Measurements from ENCODE around the gene CCDC175.

Gene CCDC175

DNA sequence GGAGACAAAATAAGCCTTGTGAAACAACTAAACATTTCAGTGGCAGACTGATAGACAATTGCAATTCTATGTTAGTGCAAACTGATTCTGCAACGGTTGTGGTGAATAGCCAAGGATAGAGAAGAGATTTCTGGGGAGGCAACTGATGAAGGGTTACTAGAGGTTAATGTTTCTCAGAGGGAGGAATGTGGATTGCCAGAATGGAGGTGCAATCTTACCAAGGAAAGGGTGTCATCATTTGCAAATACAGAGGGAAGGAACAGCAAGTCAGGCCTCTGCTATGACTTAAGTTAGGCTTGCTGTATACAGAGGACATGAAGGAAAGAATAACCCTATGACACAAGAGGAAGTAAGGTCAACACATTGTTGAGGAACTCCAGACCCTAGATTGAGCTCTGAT, 35.8 kb downstream of the CCDC175 start:
- no peak for DNase-seq (ENCODE audit: low spot score)

DNA sequence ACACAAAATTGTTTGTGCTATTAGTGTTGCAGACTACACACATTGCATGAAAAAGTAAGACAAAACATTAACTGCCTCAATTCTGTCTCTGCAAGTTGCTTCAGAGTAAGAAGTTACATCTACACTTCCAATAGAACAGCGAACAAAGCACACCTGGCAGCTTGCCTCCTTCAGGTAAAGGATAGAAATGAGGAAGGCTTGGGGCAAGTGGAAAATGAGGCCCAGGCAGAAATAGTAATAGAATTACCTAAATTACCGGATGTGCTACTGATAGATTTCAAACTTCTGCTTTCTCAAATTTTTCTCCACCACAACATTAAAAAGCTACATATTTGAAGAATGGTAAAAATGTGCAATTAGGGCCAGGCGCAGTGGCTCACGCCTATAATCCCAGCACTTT, 37.7 kb downstream of the CCDC175 start:
- no peak for DNase-seq (ENCODE audit: low spot score)

DNA sequence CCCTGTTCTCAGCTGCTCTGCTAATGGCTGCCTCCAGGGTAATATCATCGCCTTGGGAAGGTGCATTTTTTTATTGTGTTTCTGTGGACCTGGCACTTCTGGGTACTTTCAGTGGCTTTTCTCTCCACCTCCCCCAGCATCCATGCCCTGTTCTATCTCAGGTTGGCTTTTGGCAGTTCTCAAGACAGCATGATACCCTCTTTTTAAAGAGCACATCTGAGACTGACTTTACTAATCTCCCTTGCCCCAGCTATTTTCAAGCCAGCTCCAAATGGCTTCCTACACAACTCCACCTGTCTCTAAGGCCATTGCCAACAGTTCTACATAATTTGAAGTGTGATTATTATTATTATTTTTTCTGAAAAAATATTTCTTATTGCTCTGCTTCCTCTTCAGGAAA, 39.1 kb downstream of the CCDC175 start:
- no peak for DNase-seq (ENCODE audit: low spot score)

DNA sequence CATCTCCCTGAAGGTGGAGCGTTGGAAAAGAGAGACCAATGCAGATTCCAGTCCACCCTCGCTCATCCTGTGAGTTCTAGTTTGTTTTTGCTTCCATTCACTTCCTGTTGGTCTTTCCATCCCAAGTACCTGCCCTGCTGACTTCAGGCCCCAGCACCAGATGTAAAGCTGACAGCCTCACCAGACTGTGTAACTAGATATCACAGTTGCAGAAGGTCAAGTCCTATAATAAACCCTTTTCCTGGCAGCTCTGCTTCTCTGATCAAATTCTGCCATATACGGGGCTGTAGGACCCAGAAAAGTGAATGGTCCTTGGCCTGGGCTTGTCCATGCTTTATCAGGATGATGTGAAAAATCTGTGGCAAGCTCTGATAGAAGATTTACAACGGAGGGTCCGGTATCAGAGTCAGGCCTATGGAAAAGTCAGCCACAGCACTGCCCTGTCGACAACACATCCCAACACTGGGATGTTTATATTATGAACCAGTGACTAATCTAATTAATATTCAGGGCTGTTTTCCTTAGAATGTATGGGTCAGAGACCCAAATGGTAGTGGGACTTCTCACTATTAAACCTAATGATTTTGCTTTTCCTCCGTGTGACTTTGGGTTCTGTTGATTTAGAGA, 42.1 kb downstream of the CCDC175 start:
- no peak for DNase-seq (ENCODE audit: low spot score)

DNA sequence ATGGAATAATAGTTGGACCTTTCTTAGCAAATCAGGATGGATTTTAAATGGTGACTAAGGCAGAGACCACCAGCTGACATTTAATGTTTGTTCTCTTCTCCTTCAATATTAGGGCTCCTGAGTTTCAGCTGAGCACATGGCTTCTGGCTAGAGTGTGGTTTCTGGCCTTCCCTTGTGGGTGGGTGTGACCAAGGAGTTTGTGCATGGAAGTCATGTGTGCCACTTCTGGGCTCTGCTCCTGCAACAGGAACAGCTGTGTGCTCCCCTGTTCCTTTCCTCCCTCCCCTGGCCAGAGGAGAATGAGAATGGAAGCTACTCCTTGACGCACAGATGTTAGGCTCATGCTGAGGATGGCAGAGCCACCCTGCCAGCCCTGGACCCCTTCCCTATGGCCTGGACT, 44.2 kb downstream of the CCDC175 start:
- no peak for DNase-seq (ENCODE audit: low spot score)

DNA sequence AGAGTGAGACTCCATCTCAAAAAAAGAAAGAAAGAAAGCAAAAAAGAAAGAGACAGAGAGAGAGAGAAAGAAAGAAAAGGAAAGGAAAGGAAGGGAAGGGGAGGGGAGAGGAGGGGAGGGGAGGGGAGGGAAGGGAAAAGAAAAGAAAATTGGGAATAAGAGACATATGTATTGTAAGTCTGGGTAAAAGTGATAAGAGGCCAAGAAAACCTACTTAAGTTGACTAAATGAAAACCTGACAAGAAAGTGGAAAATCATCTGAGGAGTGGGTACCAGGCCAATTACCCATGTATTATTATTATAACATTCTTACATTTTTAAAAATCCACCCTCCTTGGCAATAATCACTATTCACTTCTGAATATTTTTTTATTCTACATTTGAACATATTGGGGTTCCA, 46.3 kb downstream of the CCDC175 start:
- no peak for DNase-seq (ENCODE audit: low spot score)

DNA sequence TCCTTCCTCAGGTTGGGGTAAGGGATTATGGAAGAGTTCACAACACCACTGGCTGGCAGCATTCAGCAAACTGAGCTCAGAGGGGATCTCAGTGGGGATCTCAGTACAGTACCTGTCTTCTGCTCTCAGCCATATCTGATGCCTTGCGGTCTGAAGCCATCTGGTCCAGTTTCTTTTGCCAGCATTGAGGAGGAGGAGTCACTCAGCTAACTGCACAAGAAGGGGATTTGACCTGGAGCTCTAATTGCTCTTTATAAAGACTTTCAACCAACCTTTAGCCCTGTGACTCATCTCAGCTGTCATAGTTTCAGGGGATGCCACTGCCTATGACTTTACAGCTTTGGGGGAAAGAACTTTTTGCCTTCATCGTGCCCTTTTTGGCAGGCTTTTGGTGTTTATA, 47.4 kb downstream of the CCDC175 start:
- no peak for DNase-seq (ENCODE audit: low spot score)

DNA sequence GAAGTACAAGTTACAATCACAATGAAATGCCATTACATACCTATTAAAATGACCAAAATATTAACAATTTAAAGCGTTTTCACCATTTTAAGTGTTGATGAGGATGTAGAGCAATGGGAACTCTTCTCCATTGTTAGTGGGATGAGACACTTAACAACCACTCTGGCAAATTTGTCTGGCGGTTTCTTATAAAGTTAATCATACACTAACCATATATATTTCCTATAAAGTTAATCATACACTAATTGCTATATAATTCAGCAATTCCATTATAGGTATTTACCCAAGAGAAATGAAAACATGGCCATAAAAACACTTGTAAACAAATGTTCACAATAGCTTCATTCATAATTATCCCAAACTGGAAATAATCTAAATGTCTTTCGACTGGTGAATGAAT, 56.4 kb downstream of the CCDC175 start:
- no peak for DNase-seq (ENCODE audit: low spot score)

DNA sequence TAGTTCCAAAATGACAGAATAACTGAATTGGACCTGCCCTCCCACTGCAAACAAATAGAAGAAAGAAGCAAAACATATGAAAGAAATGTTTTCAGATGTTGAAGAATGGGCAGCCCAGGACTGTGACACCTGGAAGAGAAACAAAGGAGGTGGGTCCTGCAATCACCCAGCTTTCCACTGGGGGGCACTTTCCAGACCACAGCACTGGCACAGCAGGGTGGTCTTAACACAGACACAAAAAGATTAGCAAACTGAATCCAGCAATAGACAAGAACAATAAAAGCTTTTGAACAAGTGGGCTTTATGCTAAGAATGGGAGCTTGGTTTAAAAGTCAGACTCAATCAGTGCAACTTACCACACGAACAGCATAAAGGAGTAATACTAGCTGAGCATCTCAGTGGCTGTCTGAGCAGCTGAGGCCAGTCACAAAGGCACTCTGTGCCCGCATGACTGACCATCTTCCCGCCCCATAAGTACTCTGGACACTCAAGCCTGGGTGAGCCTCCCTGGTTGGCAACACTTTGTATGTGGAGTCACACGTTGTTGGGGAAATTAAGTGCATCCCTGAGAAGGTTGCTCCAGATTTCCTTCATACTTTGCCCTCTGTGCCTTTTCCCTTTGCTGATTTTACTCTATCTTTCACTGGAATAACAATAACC, 64.6 kb downstream of the CCDC175 start:
- no peak for DNase-seq (ENCODE audit: low spot score)

DNA sequence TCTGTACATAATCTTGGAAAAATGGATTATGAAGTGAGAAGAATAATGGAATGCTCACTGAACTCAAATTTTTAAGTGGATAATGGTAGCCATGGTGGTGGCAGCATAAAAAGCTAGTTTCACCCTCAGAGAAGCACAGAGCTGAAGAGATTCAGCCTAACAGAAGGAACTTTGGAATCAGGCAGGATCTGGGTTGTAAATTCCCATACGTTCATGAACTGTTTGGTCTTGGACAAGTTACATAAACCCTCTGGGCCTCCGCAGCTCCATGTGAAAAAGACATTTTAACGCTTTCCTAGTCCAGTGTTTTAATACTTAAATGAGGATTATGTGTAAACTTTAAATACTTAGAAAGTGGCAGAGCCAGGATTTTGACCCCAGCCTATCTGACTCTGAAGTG, 65.6 kb downstream of the CCDC175 start:
- no peak for DNase-seq (ENCODE audit: low spot score)

DNA sequence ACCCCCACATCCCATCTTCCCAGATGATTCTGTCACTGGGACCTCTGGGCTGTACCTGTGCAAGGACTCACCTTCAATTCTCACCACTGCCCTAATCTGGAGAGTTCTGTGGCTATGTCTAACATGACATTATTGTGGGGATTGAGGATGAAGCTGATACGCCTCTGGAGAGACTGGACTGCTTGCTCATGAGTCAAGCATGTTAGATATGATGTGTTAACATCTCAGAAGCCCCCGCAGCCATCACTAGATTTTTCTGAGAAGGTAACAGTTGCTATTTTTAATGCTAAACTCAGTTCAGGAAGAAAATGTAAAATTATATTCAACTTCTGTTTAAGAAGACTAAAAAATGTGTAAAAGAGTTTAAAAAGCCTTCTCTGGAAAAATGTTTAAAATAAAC, 66.6 kb downstream of the CCDC175 start:
- no peak for DNase-seq (ENCODE audit: low spot score)

DNA sequence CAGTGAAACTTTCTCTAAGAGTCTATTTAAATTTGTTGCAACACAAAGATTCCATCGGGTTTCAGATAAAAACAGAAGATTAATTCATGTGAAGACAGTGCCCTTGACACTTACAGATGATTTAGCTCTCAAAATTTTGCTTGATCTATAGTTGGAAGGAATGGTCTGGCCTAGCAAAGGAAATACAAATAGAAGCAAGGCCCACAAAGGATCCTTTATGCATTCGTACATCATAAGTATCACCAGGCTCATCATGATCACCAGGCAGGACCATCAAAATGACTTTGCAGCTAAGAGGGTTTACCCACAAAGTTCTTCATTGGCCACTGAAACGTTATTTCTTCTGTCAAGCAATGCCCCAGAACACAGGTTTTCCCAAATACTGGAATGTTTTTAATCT, 67.5 kb downstream of the CCDC175 start:
- no peak for DNase-seq (ENCODE audit: low spot score)

DNA sequence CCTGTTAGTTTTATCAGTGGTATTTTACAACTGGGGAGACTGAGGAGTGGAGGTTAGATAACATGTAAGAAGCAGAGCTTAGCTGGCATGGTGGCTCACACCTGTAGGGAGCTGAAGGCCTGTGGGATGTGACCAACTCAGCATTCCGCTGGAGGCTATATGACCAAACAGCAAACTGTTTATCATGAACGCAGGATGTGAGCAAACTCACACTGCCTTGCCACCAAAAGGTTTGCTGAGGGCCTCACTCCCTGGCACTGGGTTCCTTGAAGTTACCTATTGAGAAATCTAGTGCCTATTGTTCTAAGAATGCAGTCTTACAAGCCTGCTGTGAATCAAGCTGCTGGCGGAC, 68.9 kb downstream of the CCDC175 start:
- DNase-seq (ENCODE audit: low spot score) = no peak

DNA sequence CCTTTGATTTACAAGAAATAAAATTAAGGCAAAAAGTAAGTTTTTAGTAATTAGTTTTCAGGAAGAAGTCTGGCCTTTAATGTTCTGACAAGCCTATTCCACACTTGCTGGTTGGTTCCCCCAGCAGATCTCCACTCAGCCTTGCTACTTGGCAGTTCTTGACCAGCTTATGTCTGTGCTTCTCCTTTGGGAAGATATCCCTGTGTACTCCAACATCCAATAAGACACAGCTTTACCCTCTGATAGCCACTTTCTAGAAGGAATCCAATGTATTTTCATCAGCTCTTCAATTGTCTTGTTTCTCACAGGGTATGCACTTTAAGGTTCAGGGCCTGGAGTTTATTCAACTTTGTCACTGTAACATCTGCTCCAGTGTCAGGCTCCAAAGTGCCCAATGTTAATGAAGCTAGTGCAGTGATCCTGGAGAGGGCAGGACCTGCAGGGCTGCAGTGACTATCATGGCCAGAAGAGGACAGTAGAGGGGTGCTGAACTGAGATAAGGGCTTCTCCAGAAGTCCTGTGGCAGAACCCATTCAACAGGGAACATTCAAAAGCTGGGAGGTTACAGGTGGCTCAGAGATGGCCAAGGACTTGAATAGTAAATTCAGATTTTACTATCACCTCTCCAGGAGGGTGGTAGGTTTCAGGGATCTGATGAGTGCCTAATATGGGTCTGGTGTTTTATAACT, 69.4 kb downstream of the CCDC175 start:
- DNase-seq (ENCODE audit: low spot score) = peak; percentile 18

DNA sequence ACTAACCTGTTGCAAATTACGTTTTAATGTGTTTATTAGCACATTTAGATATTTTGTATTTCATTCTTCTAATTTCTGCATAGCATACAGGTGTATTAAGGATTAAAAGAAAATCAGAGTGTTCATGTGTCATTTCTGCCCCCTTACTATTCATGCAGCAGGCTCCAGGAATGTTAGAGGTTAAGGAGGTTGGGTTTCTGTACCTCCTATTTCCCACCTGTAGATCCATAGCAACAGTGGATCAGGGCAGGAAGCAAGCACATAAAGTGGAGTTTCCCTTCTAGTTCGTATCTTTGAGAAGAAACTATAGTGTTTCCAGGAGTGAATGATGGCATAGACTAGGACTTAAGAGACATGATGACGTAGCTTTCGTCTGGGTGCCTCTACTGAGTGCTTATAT, 73.4 kb downstream of the CCDC175 start:
- no peak for DNase-seq (ENCODE audit: low spot score)

DNA sequence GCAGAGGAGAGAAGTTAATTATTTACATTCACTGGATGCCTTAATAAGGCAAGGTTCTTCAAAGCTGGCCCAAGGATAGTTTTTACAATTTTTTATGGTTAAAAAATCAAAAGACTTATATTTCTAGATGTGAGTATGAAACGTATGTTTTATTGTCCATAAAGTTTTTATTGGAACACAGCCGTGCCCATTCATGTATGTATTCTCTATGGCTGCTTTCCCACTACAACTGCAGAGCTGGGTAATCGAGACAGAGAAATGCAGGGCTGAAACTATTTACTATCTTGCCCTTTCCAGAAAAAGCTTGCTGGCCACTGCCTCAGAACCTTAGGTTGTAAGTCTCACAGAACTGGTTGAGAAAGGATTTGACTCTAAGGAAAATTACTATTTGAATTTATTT, 75.9 kb downstream of the CCDC175 start:
- DNase-seq (ENCODE audit: low spot score) = no peak

DNA sequence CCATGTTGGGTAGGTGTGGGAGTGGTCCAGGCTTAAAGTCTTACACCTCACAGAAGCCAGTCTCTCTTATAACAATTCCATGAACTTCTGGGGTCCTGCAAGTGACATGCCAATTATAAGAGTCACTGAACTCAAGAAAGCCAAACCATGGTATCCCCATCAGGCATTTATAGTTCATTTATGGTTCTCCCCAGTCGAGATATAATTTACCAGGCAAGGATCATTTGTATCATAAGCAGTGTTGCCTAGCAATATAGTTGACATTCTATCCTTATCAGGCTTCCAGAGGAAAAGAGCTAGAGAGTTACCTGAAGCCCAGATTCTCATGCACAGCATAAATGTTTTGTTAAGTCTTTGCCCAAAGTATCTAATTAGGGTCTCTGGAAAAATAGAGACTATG, 84.2 kb downstream of the CCDC175 start:
- DNase-seq (ENCODE audit: low spot score) = no peak

DNA sequence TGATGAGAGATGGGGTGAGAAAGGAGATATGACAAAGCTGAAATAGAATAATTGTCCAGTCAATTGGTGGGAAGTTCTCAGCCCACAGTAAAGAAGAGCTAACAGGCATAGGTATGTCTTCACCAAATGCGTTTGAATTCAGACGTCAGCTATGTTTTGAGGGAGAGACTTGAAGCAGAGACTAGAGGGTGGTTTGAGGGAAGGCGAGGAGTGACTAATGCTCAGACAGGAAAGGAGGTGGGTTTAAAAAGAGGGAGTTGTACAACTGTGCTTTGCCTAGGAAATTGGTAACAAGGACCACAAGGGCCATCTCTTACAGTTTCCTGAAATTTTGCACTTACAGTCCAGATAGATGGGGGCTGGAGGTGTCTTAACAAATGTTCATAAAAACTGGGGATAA, 85.9 kb downstream of the CCDC175 start:
- DNase-seq (ENCODE audit: low spot score) = no peak

DNA sequence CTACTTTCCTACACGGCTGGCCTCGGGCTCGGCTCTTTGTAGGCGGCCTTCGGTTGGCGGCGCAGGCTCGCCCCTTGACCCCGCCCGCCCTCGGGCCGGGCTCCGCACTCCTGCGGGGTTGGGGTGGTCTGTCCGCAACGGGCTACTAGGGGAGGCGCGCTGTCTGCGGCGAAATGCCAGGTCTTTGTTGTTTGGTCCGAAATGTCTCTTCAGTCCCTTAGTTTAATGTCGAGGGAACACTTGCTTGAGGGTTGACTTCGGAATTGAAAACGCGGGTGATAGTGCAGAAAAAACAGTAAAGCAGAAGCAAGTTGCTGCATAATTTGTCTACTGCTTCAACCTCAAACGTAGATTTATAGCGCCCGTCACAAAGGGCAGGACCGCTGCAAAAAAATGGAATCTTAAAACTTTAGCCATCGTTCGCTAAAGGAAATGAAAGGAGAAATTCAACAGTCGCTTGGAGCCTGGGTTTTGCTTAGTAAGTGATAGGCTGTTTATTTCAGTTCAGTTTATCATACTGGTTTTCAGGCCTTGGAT, 91.9 kb downstream of the CCDC175 start:
- no peak for DNase-seq (ENCODE audit: low spot score)

DNA sequence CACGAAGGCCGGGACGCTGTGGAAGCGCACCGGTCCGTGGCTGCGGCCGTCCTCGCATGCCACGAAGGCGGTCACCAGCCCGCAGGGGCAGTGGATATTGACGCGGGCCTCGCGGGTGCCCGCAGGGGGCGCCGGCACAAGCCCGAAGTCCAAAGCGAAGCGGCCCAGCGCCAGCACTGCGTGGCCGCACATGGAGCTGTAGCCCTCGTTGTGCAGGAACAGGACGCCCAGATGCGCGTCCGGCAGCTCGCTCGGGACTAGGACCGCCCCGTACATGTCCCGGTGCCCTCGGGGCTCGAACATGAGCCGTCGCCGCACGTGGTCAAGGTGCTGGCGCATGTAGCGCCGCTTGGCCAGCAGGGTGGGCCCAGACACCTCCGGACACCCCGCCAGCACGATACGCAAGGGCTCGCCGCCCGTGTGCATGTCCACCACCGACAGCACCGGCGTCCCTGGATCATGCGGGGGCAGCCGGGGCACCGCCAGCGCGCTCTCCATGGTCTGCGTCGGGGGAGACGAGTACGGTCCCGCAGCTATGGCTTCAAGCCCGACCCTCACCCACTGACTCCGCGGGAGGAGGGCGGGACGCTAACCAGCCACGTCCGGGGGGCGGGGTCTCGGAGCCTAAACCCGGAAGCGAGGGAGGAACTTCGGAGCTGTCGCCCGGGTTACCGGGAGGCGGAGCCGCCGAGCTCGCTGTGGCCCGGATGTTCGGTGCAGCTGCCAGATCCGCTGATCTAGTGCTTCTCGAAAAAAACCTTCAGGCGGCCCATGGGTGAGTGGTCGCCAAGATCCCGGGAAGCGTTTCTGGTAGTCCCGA, 92.6 kb downstream of the CCDC175 start, which contains the start of the genes JKAMP and L3HYPDH:
TSS of gene JKAMP (plus strand) at position 699 of the 820 bp plus-strand sequence. CDS start at position 772, 73 bp downstream.
TSS of gene L3HYPDH (minus strand) at position 590 of the 820 bp plus-strand sequence. CDS start at position 498, 92 bp downstream.
- peak; percentile 96 for DNase-seq (ENCODE audit: low spot score)

DNA sequence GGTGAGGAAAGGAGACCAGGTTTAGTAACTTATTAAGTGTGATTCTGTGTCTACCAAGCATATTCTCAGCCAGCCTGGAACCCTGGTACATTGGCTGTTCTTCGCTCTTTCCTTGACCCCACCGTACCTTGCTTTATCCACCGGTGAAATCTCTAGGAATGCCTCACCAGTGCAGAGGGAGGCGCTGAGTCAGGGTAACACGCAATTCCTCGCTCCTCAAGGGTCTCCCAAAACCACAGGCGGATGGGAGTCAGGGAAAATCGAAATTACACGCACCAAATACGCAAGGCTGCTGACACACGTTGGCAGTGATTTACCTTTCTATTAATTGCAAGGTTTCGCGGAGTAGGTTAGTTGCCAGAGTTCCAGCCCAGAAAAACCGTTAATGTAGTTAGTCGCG, 93.2 kb downstream of the CCDC175 start:
- DNase-seq (ENCODE audit: low spot score) = no peak

Measured in CD4-positive, alpha-beta T cell treated with Interleukin-6 at 100 ng/mL for 8 hours (primary cell).